ENCODE results near the gene RABGAP1L.
"Not testable (repeated sequence)": the region's sequence is repeated elsewhere in the genome, so short reads cannot be mapped to it uniquely, and the experiment has no call there.

The RABGAP1L gene

DNA sequence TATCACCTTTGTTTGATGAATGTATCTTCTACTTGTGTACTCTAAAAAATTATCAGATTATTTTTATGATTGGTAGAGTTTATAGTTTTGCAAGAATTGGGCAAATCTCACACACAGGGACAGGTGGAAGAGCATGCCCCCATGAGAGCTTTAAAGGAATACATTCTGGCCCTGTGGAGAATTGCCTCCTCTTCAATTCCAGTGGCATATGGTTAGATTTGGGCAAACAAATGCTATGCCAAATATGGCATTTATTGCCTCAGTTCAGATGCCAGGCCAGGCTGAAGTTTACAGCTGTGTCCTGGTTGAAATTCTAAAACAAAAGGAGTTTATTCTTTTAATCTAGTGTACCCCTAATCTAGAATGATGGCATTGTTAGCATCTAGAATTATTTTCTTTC, 678.1 kb downstream of the RABGAP1L start:
- TF ChIP-seq, protein P1, sequence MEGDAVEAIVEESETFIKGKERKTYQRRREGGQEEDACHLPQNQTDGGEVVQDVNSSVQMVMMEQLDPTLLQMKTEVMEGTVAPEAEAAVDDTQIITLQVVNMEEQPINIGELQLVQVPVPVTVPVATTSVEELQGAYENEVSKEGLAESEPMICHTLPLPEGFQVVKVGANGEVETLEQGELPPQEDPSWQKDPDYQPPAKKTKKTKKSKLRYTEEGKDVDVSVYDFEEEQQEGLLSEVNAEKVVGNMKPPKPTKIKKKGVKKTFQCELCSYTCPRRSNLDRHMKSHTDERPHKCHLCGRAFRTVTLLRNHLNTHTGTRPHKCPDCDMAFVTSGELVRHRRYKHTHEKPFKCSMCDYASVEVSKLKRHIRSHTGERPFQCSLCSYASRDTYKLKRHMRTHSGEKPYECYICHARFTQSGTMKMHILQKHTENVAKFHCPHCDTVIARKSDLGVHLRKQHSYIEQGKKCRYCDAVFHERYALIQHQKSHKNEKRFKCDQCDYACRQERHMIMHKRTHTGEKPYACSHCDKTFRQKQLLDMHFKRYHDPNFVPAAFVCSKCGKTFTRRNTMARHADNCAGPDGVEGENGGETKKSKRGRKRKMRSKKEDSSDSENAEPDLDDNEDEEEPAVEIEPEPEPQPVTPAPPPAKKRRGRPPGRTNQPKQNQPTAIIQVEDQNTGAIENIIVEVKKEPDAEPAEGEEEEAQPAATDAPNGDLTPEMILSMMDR (IDR thresholded peaks at IDR 0.05; ENCODE audit: low read depth, low read length, missing control alignments) = no peak
- no peak overlapping the region for H3K4me3 ChIP-seq (ENCODE audit: low read depth, low read length)
- in situ Hi-C loops (cut with HindIII; ENCODE audit: low sequenced_read_pairs) = no loop called here
- DNase-seq (ENCODE audit: low read depth) = no peak

DNA sequence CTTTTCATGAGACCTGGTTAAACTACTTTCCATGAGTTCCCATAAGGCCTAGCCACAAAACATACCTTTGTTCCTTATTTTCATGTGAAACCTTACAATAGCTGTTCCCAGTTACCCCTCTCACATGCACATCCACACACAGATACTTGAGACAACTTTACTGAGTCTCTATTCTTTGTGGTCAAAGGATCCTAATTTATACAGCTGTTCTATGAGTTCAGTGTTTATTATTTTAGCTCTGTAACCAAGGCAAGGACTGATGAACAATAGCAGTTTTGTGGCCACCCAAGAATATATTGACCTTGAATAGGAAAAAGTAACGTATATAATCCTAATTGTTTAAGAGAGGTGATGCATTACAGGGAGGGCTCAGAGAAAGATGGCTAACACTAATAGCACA, 679.9 kb downstream of the RABGAP1L start:
- in situ Hi-C loops (cut with HindIII; ENCODE audit: low sequenced_read_pairs) = no loop called here
- TF ChIP-seq, protein P1 (IDR thresholded peaks at IDR 0.05; ENCODE audit: low read depth, low read length, missing control alignments) = no peak
- DNase-seq (ENCODE audit: low read depth) = no peak
- H3K4me3 ChIP-seq (ENCODE audit: low read depth, low read length) = no peak overlapping the region

DNA sequence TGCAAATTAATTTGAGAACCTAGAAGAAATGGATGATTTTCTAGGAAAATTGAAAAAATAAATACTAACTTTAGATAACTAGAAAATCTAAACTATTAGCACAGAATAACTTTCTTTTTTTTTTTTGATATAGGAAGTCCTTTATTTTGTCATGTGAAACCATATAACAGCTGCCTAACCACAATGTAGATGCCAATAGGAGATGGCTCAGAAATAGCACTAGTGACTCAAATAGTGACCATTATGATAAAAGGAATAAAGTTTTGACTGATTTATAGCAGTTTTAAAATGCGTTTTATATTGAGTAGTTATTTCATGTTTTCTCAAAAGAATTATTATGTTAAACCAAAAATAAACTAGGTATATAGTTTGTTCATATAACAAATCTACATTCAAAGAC, 682.4 kb downstream of the RABGAP1L start:
- in situ Hi-C loops (cut with HindIII; ENCODE audit: low sequenced_read_pairs) = no loop called here
- DNase-seq (ENCODE audit: low read depth) = no peak
- TF ChIP-seq, protein P1 (IDR thresholded peaks at IDR 0.05; ENCODE audit: low read depth, low read length, missing control alignments) = no peak
- no peak overlapping the region for H3K4me3 ChIP-seq (ENCODE audit: low read depth, low read length)

DNA sequence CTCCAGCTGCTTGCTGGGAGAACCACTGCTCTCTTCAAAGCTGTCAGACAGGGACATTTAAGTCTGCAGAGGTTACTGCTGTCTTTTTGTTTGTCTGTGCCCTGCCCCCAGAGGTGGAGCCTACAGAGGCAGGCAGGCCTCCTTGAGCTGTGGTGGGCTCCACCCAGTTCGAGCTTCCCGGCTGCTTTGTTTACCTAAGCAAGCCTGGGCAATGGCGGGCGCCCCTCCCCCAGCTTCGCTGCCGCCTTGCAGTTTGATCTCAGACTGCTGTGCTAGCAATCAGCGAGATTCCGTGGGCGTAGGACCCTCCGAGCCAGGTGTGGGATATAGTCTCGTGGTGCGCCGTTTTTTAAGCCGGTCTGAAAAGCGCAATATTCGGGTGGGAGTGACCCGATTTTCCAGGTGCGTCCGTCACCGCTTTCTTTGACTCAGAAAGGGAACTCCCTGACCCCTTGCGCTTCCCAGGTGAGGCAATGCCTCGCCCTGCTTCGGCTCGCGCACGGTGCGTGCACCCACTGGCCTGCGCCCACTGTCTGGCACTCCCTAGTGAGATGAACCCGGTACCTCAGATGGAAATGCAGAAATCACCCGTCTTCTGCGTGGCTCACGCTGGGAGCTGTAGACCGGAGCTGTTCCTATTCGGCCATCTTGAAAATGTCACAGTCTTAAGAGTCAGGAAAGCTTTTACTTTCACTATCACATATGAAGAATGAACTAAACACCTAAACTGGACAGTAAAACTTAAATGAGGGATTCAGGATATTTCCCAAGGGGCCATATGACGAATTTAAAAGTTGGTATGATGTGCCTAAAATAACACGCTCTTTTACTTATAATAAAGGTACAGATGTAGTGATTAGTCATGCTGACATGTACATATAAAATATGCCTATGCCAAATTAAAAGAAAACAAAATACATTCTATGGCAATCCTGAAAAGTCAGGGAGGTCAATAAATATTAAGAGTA, 689.6 kb downstream of the RABGAP1L start:
- H3K4me3 ChIP-seq (ENCODE audit: low read depth, low read length); in situ Hi-C loops (cut with HindIII; ENCODE audit: low sequenced_read_pairs); DNase-seq (ENCODE audit: low read depth): not testable (repeated sequence)

DNA sequence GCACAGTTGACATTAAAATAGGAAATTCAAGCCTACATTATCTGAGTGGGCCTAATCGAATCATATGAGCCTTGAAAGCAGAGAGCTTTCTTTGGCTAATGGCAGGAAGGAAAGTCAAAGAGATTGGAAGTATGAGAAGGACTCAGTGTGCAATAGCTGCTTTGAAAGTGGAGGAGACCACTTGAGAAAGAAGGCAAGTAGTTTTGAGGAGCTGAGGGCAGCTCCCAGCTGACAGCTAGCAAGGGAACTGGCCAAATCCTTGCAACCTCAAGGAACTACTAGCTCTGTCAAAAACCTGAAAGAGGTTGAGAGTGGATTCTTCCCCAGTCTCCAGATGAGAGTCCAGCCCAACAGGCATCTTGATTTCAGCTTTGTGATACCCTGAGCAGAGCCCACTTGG, 691.4 kb downstream of the RABGAP1L start:
- DNase-seq (ENCODE audit: low read depth) = no peak
- TF ChIP-seq, protein P1 (IDR thresholded peaks at IDR 0.05; ENCODE audit: low read depth, low read length, missing control alignments) = no peak
- in situ Hi-C loops (cut with HindIII; ENCODE audit: low sequenced_read_pairs) = no loop called here
- no peak overlapping the region for H3K4me3 ChIP-seq (ENCODE audit: low read depth, low read length)

GRCh38 chr1:174858301-174858700, 699.0 kb downstream of the RABGAP1L start:
- in situ Hi-C loops (cut with HindIII; ENCODE audit: low sequenced_read_pairs) = no loop called here
- TF ChIP-seq, protein P1 (IDR thresholded peaks at IDR 0.05; ENCODE audit: low read depth, low read length, missing control alignments) = no peak
- H3K4me3 ChIP-seq (ENCODE audit: low read depth, low read length) = no peak overlapping the region
- DNase-seq (ENCODE audit: low read depth) = no peak

GRCh38 chr1:174870319-174870718, 711.0 kb downstream of the RABGAP1L start:
- in situ Hi-C loops (cut with HindIII; ENCODE audit: low sequenced_read_pairs) = no loop called here
- no peak overlapping the region for H3K4me3 ChIP-seq (ENCODE audit: low read depth, low read length)
- TF ChIP-seq, protein P1 (IDR thresholded peaks at IDR 0.05; ENCODE audit: low read depth, low read length, missing control alignments) = no peak
- DNase-seq (ENCODE audit: low read depth) = no peak
